Uterus (tissue), 2 donors: ENCODE measurements around the gene GBP2.

Experiments
- POLR2A ChIP-seq, 2 donors: fragments of 450-650 bp; IDR thresholded peaks; one replicate each; pipeline ENCODE4 v1.6.1; 2016; ENCODE audit warnings: antibody characterized with exemption in 2 of 2, mild to moderate bottlenecking in 1 of 2, moderate library complexity in 1 of 2
- TF ChIP-seq, protein P1 (sequence below), 4 experiments: fragments of 200-600 bp in 2 of 4; fragments of 450-650 bp in 2 of 4; sonication (generic) in 2 of 4; IDR thresholded peaks; one replicate each; pipeline ENCODE4 v1.5.1; 2016 to 2019; ENCODE audit warnings: antibody characterized with exemption in 4 of 4, mild to moderate bottlenecking in 2 of 4, moderate library complexity in 1 of 4

DNA sequence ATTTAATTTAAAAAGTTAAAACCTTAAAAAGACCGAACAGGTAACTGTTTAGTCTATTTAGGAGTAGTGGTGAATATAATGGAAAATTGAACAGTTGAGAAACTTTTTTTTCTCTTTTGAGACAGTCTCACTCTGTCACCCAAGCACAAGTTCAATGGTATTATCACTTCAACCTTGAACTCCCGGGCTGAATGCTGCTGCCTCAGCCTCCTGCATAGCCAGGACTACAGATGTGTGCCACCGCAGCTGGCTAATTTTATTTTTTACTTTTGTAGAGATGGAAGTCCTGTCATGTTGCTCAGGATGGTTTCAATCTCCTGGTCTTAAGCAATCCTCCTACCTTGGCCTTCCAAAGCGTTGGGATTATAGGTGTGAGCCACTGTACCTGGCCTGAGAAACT, 16.2 kb upstream of the GBP2 start:
- TF ChIP-seq, protein P1, sequence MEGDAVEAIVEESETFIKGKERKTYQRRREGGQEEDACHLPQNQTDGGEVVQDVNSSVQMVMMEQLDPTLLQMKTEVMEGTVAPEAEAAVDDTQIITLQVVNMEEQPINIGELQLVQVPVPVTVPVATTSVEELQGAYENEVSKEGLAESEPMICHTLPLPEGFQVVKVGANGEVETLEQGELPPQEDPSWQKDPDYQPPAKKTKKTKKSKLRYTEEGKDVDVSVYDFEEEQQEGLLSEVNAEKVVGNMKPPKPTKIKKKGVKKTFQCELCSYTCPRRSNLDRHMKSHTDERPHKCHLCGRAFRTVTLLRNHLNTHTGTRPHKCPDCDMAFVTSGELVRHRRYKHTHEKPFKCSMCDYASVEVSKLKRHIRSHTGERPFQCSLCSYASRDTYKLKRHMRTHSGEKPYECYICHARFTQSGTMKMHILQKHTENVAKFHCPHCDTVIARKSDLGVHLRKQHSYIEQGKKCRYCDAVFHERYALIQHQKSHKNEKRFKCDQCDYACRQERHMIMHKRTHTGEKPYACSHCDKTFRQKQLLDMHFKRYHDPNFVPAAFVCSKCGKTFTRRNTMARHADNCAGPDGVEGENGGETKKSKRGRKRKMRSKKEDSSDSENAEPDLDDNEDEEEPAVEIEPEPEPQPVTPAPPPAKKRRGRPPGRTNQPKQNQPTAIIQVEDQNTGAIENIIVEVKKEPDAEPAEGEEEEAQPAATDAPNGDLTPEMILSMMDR (IDR thresholded peaks at IDR 0.05), result no peak
- TF ChIP-seq POLR2A (IDR thresholded peaks at IDR 0.05), result no peak
